GM21526 (cell line): ENCODE measurements around the gene MACROH2A2.
"Not testable (repeated sequence)": the region's sequence is repeated elsewhere in the genome, so short reads cannot be mapped to it uniquely, and the experiment has no call there.

Experiments
- ATAC-seq: cut with Tn5 transposase; IDR thresholded peaks from one replicate; pipeline ENCODE4 v1.9.1; 2021; ENCODE audit warnings: moderate library complexity; ENCODE audit not compliant: unreplicated experiment, low FRiP score

The MACROH2A2 gene

DNA sequence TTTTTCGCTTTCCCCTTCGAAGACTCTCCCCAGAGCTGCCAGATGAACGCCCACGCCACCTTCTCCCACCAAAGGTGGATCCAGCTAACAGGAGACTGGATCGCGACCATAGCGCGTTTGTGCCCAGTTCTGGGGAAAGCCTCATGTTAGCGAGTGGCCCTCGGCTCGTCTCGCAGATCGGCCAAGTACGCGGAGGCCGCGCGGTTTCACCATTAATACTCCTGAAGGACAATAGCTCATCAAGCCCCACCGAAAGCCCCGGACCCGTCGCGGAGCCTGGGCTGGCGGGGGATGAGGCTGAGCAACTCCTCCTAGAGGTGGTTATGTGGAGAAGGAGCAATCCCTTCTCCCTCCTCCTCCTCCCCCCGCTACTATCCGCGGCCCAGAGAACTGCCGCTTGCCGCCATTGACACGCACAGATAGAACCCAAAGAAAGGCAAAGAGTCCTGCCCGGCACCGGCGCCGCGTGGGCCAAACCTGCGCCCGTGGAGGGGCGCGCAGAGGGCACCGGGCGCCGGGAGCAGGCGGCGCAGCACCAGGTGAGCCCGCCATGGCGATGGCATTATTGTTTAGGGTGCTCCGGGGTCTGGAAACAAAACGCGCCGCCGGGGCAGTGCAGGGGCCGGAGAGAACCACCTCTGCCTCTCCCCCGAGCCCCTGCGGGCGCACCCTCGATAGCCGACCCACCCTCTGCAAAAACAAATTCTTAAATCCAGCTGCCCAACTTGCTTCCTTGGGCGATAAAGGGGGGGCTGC lies at the start of gene MACROH2A2:
MACROH2A2 (plus strand) TSS at position 385 of the 756 bp plus-strand sequence. CDS start 22,813 bp downstream, outside the sequence.
- ATAC-seq = no peak

DNA sequence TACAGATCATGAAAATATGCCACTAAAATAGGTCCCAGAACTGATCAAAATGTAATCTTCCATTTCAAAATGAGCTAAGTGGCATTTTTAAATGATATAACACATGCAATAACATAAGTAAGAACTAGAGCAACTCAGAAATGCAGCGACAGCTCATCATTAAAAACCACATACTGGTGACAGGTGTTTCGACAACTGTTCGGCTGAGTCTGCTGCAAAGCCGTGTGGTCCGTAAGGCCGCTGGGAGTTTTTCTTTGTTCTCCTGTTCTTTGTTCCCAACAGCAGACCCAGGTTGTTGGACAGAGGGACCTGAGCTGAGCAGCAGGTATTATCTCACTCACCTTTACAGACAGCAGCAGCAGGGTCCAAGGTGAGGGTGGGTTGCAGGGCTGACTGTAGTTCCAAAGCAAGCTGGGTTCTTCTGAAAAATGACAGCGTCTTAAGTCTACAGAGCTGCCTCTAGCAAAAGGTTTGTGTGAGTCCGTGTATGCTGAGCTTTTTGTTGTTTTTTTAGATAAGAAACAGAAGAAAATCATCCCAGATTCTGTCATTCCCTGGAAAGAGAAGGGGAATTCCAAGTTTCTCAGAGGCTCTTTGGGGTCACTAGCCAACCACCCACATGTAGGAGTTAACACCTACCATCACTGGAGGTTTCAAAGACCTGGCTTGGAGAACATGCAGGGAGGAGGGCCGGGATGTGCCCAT lies 45.4 kb upstream of the MACROH2A2 start:
- no peak for ATAC-seq

DNA sequence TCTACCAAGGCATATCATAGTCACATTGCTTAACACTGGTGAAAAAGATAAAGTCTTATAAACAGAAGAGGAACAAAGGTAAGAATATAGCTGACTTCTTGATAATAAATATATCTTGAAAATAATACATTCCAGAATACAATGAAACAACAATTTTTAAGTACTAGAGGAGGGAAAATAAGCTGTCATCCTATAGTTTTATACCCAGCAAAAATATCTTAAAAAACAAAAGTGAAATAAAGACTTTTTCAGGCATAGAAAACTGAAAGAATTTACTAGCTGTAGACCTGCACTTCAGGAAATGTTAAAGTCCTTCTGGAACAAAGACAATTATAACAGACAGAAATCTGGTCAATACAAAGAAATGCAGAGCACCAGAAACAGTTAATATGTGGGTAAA lies 21.4 kb upstream of the MACROH2A2 start:
- ATAC-seq = no peak

DNA sequence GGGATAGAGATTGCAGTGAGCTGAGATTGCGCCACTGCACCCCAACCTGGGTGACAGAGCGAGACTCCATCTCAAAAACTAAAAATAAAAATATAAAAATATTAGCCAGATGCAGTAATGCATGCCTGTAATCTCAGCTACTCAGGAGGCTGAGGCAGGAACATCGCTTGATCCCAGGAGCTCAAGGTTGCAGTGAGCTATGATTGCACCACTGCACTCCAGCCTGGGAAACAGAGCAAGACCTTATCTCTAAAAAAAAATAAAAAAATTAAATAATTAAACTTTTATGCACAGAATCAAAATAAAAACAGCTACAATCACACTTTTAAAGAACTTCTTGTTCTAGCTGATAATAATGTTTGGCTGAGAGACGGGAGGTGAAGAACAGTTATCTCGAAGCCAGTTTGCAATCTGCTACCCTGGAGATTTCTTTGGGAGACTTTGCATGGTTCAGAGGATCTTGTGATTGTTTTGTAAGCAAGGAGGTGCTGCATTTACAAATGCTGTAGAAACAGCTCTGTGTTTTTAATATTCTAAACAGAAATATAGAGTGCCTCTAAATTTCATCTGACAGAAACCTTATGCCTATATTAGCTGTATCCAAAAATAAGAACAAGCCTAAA lies 19.9 kb upstream of the MACROH2A2 start:
- ATAC-seq = no peak

DNA sequence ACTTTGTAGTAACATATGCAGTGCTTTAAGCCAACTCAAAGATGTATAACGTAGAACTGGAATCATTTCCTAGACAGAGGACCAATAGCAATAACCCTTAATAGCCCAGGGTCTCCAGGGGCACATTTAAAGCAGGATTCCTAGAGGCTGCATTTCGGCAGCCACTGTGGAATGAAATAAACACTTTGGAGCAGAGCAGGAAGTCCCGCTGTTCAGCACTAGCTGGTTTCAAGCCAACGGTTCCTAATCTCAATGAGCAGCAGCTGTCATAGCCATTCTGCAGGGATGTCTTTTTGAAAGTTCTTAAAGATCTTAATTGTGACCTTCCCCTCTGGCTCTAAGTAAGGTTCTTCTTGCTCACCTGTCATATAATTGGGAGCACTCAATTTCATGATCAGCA lies 18.4 kb upstream of the MACROH2A2 start:
- no peak for ATAC-seq

DNA sequence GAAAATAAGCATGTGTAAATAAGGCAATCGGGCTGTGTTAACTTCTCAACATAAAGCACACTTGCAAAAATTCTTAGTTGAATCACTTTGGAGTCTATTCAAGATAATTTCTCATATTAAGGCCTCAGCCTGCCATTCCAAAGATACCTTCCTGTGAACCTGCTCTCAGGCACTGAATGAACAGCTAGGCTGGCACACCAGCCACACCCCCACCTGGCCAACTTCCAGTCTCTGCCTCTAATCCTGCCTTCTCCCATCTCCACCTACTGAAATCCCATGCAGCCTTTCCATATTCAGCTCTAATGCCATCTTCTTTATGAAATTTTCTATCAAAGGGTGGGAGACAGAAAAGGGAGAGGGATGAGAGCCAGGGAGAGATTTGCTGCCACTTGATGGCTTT lies 17.1 kb upstream of the MACROH2A2 start:
- no peak for ATAC-seq

DNA sequence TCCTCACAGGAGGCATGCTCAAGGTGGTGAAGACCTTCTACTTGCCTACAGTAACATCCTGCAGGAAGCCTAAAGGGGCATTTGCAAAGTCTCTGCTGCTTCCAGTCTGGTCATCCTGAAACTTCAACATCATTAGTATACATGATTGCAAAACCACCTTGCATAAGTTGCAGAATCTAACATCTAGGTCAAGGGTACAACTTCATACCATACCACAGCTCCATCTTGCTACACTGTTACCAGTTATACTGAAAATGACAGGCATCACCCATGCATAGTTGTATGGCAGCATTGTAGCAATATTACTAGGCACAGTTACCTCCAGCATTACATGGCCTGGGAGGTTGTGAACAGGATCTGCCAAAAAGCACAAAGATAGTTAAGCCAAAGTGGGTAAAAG lies 13.7 kb upstream of the MACROH2A2 start:
- no peak for ATAC-seq

DNA sequence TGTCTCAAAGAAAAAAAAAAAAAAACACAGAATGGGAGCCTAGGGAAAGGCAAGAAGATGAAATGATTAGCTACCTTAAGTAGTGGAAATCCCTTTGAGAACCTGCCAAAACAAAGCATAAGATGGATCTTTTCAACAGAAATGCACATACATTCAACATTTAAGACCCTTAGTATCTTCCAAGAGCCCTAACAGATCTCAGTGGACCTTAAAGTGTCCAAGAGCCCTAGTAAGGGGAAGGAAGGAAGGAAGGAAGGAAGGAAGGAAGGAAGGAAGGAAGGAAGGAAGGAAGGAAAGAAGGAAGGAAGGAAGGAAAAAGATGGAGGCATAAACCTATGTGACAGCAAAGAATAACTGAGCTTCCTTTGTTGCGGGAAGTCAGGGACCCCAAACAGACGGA lies 11.6 kb upstream of the MACROH2A2 start:
- ATAC-seq = no peak

DNA sequence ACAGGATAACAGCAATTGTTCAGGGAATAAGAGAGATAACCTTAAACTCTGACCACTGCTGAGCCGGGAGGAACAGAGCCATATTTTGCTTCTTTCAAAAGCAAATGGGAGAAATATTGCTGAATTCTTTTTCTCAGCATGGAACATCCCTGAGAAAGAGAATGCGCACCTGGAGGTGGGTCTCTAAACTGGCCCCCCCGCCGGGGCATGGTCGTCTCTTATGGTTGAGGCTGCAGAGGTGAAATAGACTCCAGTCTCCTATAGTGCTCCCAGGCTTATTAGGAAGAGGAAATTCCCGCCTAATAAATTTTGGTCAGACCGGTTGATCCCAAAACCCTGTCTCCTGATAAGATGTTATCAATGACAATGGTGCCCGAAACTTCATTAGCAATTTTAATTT lies 10.9 kb upstream of the MACROH2A2 start:
- not testable (repeated sequence) for ATAC-seq

DNA sequence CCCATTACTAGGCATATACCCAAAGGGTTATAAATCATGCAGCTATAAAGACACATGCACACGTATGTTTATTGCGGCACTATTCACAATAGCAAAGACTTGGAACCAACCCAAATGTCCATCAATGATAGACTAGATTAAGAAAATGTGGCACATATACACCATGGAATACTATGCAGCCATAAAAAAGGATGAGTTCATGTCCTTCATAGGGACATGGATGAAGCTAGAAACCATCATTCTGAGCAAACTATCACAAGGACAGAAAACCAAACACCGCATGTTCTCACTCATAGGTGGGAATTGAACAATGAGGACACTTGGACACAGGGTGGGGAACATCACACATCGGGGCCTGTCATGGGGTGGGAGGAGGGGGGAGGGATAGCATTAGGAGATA lies 5.6 kb upstream of the MACROH2A2 start:
- not testable (repeated sequence) for ATAC-seq

DNA sequence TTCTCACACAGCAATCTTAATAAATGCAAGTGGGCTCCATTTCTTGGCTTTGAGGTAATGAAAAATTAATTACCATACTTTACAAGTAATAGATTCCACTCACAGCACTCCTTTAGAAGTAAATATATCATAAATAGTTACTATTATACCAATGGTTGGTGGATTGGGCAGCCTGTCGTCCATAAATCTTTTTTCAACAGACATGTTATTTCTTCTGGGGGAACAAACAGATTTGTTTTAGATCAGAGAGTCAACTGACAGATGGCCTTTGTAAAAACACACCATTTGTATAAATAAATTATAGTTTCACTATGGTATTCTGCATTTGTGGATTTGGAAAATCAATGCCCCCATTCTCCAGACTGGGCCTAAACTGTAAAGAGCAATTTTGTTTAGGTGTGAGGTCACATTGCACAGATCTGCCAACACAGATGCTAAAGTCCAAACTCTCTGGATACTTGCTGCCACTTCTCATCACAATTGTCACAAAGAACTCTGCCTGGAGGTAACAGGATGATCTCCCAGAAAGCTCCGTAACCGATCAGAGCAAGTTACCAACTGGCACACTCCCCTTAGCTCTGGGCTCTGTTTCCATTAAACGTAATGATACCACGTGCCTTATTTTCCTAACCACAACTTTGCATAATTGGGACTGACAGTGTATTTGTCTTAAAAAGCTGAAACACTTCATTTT lies 4.5 kb upstream of the MACROH2A2 start:
- ATAC-seq = no peak

DNA sequence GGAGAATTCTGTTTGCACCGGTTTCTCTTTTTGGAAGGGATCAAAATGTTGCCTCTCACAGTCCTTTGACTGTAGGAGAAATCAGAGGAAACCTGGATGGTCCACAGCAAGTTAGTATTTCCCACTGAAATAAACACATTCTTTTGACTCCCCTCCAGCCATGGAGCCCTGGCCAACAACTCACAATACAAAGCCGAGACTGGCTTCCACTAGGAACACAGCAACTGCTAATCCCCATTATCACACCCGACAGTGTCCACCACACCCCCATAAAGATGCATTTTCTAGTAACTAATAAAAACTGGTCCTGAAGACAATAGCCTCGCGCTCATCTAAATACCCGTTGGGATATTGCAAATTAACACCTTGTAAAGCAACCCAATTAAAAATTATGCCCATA lies 798 bp upstream of the MACROH2A2 start:
- ATAC-seq = no peak

DNA sequence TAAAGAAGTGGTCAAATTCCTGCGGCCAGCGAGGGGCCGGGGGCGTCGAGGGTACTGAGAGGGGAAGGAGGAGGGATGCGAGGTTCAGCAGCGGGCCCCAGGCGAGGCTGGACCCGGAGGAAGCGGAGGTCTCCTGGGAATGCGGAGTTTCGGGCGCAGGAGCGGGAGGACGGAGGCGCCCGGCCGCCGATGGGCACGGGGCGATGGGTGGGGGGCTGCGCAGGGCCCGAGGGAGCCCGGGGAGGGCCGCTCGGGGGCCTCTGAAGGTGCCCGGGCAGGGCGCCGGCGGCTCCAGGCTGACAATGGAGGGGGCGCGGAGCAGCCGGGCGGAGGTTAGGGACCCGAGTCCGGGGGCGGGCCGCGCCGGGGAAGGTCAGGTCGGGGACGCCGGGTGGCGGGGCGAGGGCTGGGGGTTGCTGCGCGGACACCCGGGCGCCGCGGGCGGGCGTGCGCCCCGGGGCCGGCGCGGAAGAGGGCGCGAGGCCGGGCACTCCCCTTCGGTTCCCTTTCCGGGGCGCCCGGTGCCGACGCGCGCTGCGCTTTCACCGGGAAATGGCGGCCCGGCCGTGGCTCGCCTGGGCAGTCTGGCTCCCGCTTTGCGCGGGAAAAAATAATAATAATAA lies 683 bp downstream of the MACROH2A2 start:
- ATAC-seq = no peak

DNA sequence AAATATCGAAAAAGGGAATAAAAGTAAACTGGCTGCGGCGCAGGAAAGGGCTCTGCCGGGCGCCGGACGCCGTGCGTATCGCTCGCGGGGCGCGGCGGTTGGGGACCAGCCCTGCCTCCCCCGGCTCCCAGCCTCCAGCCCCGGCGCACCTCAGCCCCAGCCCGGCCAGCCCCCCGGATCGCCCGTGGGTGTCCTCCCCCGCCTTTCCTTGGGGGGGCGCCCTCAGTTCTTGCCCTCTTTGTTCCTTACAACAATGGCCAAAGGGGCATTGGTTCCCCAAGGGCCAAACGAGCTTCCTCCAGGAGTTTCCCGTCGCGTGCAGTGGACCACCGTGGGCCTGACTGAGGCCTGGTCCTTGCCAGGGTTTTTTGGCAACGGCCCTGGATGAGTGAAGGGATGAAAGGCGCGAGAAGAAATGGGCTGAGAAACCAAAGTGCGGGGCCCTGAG lies 1.2 kb downstream of the MACROH2A2 start:
- no peak for ATAC-seq

DNA sequence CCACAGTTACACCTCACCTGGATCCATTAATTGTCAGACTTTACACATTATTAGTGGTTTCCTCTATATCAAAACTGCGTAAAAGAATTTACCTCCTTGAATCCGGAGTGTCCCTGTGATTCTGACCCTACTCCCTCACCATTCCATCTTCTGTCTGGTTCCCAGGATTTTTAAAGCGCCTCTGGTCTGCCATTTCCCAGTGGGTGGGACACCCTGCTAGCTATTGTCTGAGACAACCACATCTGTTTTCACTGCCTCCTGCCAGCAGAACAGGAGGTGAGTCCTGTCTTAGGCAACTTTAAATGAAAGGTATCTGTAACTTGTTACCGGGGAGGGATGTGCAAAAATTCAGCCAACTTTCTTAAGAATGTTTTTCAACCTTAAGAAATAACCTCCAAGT lies 2.3 kb downstream of the MACROH2A2 start:
- no peak for ATAC-seq

DNA sequence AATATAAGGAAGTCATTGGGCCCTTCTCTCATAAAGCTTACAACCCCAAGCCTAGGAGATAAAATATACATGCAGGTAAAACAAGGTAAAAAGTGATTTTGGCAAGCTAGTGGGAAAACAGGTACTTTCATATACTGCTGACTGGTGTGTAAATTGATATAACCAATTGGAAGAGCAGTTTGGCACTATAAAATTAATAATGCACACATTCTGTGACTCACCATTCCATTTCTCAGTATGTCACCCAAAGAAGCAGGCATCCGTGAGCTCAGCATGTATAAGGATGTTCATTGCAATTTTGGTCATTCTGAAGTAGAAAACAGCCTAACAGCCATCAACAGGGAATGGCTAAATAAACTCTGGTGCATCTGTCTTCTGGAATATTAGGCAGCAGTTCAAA lies 2.9 kb downstream of the MACROH2A2 start:
- ATAC-seq = no peak

DNA sequence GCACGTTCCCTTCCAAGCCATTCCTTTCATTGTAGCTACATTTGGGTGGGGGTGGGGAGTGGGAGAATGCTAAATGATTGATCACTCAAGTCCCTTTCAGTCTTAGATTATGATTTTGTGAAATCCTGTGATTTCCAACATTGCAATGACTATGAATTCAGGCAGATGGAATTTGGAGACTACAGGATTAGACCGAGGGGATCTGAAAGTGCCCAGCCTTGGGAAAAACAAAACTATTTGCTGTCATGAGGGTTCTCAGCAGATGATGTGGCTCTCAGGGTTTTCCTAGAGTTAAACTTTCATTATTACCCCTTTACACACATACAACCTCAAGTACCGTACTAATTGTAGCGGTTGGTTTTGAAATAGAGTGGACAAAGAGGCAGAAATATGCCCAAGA lies 4.7 kb downstream of the MACROH2A2 start:
- no peak for ATAC-seq

DNA sequence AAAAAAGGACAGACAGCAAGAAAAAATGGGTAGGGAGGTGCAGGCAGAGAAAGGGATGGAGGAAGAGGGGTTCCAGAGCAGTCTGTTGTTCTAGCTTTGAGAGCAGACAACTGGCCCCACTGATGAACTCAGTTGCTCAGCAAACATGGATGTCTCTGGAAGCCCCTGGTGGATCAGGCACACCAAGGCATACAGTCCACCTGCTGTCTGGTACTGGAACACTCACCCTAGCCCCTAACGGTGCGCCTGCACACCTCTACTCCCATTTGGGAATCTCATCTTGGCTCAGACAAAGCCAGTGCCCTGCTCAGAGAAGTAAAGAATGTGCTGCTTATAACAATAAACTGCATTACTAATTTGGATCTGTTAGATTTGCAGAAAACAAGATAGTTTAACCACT lies 7.7 kb downstream of the MACROH2A2 start:
- no peak for ATAC-seq

DNA sequence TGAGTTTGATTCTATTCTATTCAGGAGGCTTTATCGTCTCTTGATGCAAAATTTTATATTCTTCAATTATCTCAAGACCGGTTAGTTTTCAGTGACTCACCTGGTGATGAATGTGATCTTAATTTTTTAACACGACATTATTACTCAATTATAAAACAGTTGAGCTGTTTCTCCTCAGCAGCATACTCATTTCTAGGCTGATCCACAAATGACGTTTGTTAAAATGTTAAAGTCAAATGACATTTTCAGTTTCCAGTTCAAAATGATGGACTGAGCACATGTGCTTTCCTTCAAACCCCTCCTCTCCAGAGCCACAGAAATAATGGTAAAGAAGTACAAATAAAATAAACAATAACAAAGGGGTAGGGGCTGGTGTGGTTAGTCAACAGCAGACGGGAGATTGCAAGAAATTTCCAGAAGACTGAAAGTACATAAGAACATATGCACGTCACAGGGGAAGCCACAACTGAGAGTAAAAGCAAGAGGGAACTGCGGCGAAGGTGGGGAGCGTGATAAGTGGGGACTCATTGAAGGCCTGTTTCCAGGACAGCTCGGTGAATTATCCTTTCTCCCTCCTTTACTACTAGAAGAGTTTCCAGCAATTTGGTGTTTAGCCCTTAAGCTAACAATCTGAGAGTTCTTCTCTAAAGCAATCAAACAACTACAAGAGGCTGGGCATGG lies 10.9 kb downstream of the MACROH2A2 start:
- no peak for ATAC-seq

DNA sequence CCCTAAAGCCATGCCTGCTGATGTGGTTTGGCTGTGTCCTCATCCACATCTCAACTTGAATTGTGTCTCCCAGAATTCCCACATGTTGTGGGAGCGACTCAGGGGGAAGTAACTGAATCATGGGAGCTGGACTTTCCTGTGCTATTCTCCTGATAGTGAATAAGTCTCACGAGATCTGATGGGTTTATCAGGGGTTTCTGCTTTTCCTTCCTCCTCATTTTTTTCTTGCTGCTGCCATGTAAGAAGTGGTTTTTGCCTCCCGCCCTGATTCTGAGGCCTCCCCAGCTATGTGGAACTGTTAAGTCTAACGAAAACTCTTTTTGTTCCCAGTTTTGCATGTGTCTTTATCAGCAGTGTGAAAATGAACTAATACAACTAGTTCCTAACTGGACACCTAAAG lies 11.8 kb downstream of the MACROH2A2 start:
- no peak for ATAC-seq
